A673 (cell line): ENCODE data around the gene DMC1. TPM values are rescaled to one million over a fixed set of nuclear protein-coding genes. Genes with fewer than 3 reads are reported as not detected.
"Not testable (repeated sequence)": the region's sequence is repeated elsewhere in the genome, so short reads cannot be mapped to it uniquely, and the experiment has no call there.

Experiments
- Bru-seq: library from RNA; stranded (reverse); fragments of 400-500 nt; gene quantifications from one replicate; lab custom pipeline; 2021; lab: Mats Ljungman, UMichigan
- BruChase-seq, 2 experiments: library from RNA; stranded (reverse); fragments of 400-500 nt; gene quantifications; one replicate each; lab custom pipeline; 2021; lab: Mats Ljungman, UMichigan
- BruUV-seq: library from RNA; stranded (reverse); fragments of 400-500 nt; replicated peaks from 2 replicates; lab custom pipeline; 2021; lab: Mats Ljungman, UMichigan
- CTCF ChIA-PET: fragments of 300-600 bp; sonication (Branson Sonifier 250); formaldehyde crosslinking; loops from one replicate; lab custom pipeline; 2022; ENCODE audit warnings: antibody characterized with exemption; lab: Charles Lee
- POLR2A ChIA-PET: fragments of 300-600 bp; sonication (Branson Sonifier 250); formaldehyde crosslinking; loops from one replicate; lab custom pipeline; 2022; ENCODE audit warnings: antibody characterized with exemption; ENCODE audit not compliant: low non-redundant PET; lab: Charles Lee
- DNase-seq: peaks from one replicate; pipeline ENCODE4 v3.0.0-alpha.2; 2015; ENCODE audit warnings: low spot score
- H3K27ac ChIP-seq: fragments of 200-600 bp; sonication (generic); 2 replicates; pipeline ENCODE4 v1.5.1; 2016; ENCODE audit warnings: mixed run types, low read depth, mild to moderate bottlenecking, mixed read lengths, antibody characterized with exemption, low read length; ENCODE audit not compliant: poor library complexity, severe bottlenecking
- H3K27me3 ChIP-seq: fragments of 200-600 bp; sonication (generic); replicated peaks from 2 replicates; pipeline ENCODE4 v1.6.1; 2017; ENCODE audit warnings: mixed run types, low read depth, mild to moderate bottlenecking, mixed read lengths, antibody characterized with exemption, low read length; ENCODE audit not compliant: insufficient read depth, poor library complexity
- H3K36me3 ChIP-seq: fragments of 200-600 bp; sonication (generic); 2 replicates; pipeline ENCODE4 v1.6.1; 2016; ENCODE audit warnings: mixed run types, mild to moderate bottlenecking, mixed read lengths, antibody characterized with exemption, low read length; ENCODE audit not compliant: insufficient read depth, poor library complexity, severe bottlenecking
- H3K4me1 ChIP-seq: fragments of 200-600 bp; sonication (generic); 2 replicates; pipeline ENCODE4 v1.6.1; 2017; ENCODE audit warnings: mixed run types, mild to moderate bottlenecking, mixed read lengths, antibody characterized with exemption, low read length; ENCODE audit not compliant: insufficient read depth, poor library complexity, severe bottlenecking
- H3K4me3 ChIP-seq: fragments of 200-600 bp; sonication (generic); 2 replicates; pipeline ENCODE4 v1.5.1; 2016; ENCODE audit warnings: low read depth, mixed run types, mild to moderate bottlenecking, mixed read lengths, low read length; ENCODE audit not compliant: poor library complexity, severe bottlenecking
- H3K9me3 ChIP-seq: fragments of 200-600 bp; sonication (generic); 2 replicates; pipeline ENCODE4 v1.6.1; 2016; ENCODE audit warnings: mixed run types, low read depth, mild to moderate bottlenecking, mixed read lengths, antibody characterized with exemption, low read length; ENCODE audit not compliant: poor library complexity, severe bottlenecking
- CTCF ChIP-seq: fragments of 300-800, 200-600 bp; sonication (generic); conservative IDR thresholded peaks from 2 replicates; pipeline ENCODE4 v1.5.1; 2017; ENCODE audit warnings: low read depth, mild to moderate bottlenecking, antibody characterized with exemption, low read length, moderate library complexity, mixed read lengths
- EZH2 ChIP-seq: fragments of 200-600 bp; sonication (generic); IDR thresholded peaks from 2 replicates; pipeline ENCODE4 v1.6.1; 2017; ENCODE audit warnings: borderline replicate concordance, low read depth, mild to moderate bottlenecking, mixed read lengths, antibody characterized with exemption, low read length; ENCODE audit not compliant: poor library complexity, severe bottlenecking
- intact Hi-C: fragments of 100-400 bp; cut with micrococcal nuclease; formaldehyde crosslinking; loops from one replicate; pipeline ENCODE4 v1.10.0; 2022; ENCODE audit not compliant: unreplicated experiment
- long read RNA-seq: library from polyadenylated mRNA; stranded (forward); transcript quantifications from one replicate; pipeline ENCODE4 v2.0.0, GENCODE V29; 2022
- total RNA-seq: library from RNA; stranded (reverse); gene quantifications from 2 replicates; pipeline ENCODE4 v1.2.3, GENCODE V29; 2021

Gene DMC1
- total RNA-seq: 1.7 and 2.3 TPM in 2 replicates
- percentile 30 among the genes with signal in this experiment for Bru-seq, nascent RNA
- BruChase-seq, experiment 1, labeled RNA remaining after a 2-hour chase: percentile 22 among the genes with signal in this experiment
- BruChase-seq, experiment 2, labeled RNA remaining after a 6-hour chase: percentile 26 among the genes with signal in this experiment
- long read RNA-seq, partial matches to known transcripts: 0 of 1 reads
- long read RNA-seq, other reads (novel, unspliced or antisense): 0 of 1 reads

GRCh38 chr22:38569972-38570778, at the start of gene DMC1:
Gene DMC1, minus strand, starts transcription at chr22:38570183. Its CDS starts 1,927 bp downstream, at chr22:38568256.
- BruUV-seq: no TSS peak
- POLR2A ChIA-PET: interaction anchor here (0.6 kb wide), 1 partner anchor 83 kb away, joined by 12 read pairs; no protein-coding TSS in a partner anchor
- Histone ChIP-seq H3K4me3 (peak within 1 kb of the TSS; percentile 49), H3K27ac (peak within 1 kb of the TSS; percentile 66), H3K27me3 (no peaks in the 10 kb centered on the region), H3K36me3 (no peaks in the 10 kb centered on the region), H3K4me1 (peaks cover 11% of the 10 kb centered on the region), H3K9me3 (no peaks in the 10 kb centered on the region)
- DNase-seq: peak; percentile 95
- no peak for TF ChIP-seq CTCF
- no peak for TF ChIP-seq EZH2
- CTCF ChIA-PET: interaction anchor here (0.6 to 2.9 kb wide), 3 partner anchors 68 to 762 kb away, joined by 3 to 13 read pairs (median 7); partner anchors contain the start of gene GCAT
- intact Hi-C loops: loop anchor here (5.0 to 10.0 kb wide), 2 partner anchors 215 to 518 kb away; no protein-coding TSS in a partner anchor

- CTCF ChIA-PET: no interaction called here
- no TSS peak for BruUV-seq
- H3K4me3 ChIP-seq: no peak overlapping the region
- DNase-seq: no peak
- TF ChIP-seq CTCF: no peak
- no peak for TF ChIP-seq EZH2
- POLR2A ChIA-PET: no interaction called here
- no peaks in the 10 kb centered on the region for H3K4me1 ChIP-seq
- H3K9me3 ChIP-seq: no peaks in the 10 kb centered on the region
- H3K27me3 ChIP-seq: no peaks in the 10 kb centered on the region
- no peaks in the 10 kb centered on the region for H3K36me3 ChIP-seq
- H3K27ac ChIP-seq: no peak overlapping the region
- intact Hi-C loops: no loop called here
Measured at GRCh38 chr22:38618682-38619081, 48.7 kb upstream of the DMC1 start.

- H3K36me3 ChIP-seq: no peaks in the 10 kb centered on the region
- no peak for DNase-seq
- TF ChIP-seq EZH2 (no peak), CTCF (no peak)
- no TSS peak for BruUV-seq
- ChIA-PET POLR2A (no interaction called here), CTCF (no interaction called here)
- H3K27ac ChIP-seq: no peak overlapping the region
- H3K4me1 ChIP-seq: no peaks in the 10 kb centered on the region
- H3K27me3 ChIP-seq: no peaks in the 10 kb centered on the region
- intact Hi-C loops: no loop called here
- no peaks in the 10 kb centered on the region for H3K9me3 ChIP-seq
- H3K4me3 ChIP-seq: no peak overlapping the region
Measured at GRCh38 chr22:38618258-38618657, 48.3 kb upstream of the DMC1 start.

GRCh38 chr22:38615064-38615405, 45.1 kb upstream of the DMC1 start:
- BruUV-seq, CTCF ChIA-PET, H3K4me3 ChIP-seq, intact Hi-C loops, POLR2A ChIA-PET, H3K27me3 ChIP-seq, DNase-seq, H3K9me3 ChIP-seq, H3K27ac ChIP-seq, H3K36me3 ChIP-seq, H3K4me1 ChIP-seq: not testable (repeated sequence)
